Measurements from ENCODE around the gene ASNS.

DNA sequence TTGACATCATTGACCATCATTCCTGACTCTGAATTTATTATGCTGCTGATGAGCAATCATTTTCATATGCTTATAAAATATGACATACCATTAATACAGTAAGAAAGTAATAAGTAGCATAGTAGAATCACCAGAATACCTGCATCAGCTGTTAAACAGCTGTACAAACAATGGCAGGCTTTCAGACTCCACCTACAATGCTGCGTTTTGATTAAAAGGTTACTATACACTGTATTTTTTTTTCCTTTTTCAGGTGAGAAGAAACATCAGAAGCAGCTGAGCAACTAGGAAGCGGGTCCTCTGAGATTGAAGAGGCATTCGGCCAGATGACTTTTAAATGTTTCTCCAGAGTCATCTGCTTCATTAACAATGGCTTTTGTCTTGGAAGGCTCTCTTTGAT lies 7.1 kb downstream of the ASNS start:
- TF ChIP-seq, protein P1, sequence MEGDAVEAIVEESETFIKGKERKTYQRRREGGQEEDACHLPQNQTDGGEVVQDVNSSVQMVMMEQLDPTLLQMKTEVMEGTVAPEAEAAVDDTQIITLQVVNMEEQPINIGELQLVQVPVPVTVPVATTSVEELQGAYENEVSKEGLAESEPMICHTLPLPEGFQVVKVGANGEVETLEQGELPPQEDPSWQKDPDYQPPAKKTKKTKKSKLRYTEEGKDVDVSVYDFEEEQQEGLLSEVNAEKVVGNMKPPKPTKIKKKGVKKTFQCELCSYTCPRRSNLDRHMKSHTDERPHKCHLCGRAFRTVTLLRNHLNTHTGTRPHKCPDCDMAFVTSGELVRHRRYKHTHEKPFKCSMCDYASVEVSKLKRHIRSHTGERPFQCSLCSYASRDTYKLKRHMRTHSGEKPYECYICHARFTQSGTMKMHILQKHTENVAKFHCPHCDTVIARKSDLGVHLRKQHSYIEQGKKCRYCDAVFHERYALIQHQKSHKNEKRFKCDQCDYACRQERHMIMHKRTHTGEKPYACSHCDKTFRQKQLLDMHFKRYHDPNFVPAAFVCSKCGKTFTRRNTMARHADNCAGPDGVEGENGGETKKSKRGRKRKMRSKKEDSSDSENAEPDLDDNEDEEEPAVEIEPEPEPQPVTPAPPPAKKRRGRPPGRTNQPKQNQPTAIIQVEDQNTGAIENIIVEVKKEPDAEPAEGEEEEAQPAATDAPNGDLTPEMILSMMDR (IDR thresholded peaks at IDR 0.05; ENCODE audit: poor library complexity), result no peak
- no peak for TF ChIP-seq EZH2 (IDR thresholded peaks at IDR 0.05; ENCODE audit: borderline replicate concordance)

Data from hepatocyte (in vitro differentiated cells).